A673 (cell line): ENCODE measurements around the gene ERC1.

Source experiments
- CTCF ChIP-seq: fragments of 300-800, 200-600 bp; sonication (generic); conservative IDR thresholded peaks from 2 replicates; pipeline ENCODE4 v1.5.1; 2017; ENCODE audit warnings: low read depth, mild to moderate bottlenecking, antibody characterized with exemption, low read length, moderate library complexity, mixed read lengths
- EZH2 ChIP-seq: fragments of 200-600 bp; sonication (generic); IDR thresholded peaks from 2 replicates; pipeline ENCODE4 v1.6.1; 2017; ENCODE audit warnings: borderline replicate concordance, low read depth, mild to moderate bottlenecking, mixed read lengths, antibody characterized with exemption, low read length; ENCODE audit not compliant: poor library complexity, severe bottlenecking

- TF ChIP-seq CTCF (no peak), EZH2 (no peak)
Measured at GRCh38 chr12:1201030-1201429, 210.0 kb downstream of the ERC1 start.
